Vagina (tissue), 2 donors: Measurements from ENCODE around the gene TATDN2. TPM values are rescaled to one million over a fixed set of nuclear protein-coding genes. Genes with fewer than 3 reads are reported as not detected.

Source experiments
- DNase-seq, 2 donors: peaks; one replicate each; pipeline ENCODE4 v3.0.0-alpha.2; 2017; ENCODE audit errors: extremely low spot score in 2 of 2
- H3K27ac ChIP-seq: fragments of 200-600 bp; sonication (generic); one replicate; pipeline ENCODE4 v1.5.1; 2019
- H3K27me3 ChIP-seq: fragments of 200-600 bp; sonication (generic); one replicate; pipeline ENCODE4 v1.5.1; 2019
- H3K36me3 ChIP-seq, 2 donors: fragments of 200-600 bp; sonication (generic); one replicate each; pipeline ENCODE4 v1.5.1; 2017 to 2019
- H3K4me1 ChIP-seq: fragments of 200-600 bp; sonication (generic); one replicate; pipeline ENCODE4 v1.5.1; 2019
- H3K4me3 ChIP-seq, 2 donors: fragments of 200-600 bp; sonication (generic); 1 replicate in 1 of 2; 2 replicates in 1 of 2; pipeline ENCODE4 v1.5.1; 2016 to 2019
- H3K9me3 ChIP-seq: fragments of 200-600 bp; sonication (generic); one replicate; pipeline ENCODE4 v1.5.1; 2019
- POLR2A ChIP-seq, 2 donors: fragments of 450-650 bp; IDR thresholded peaks; one replicate each; pipeline ENCODE4 v1.6.1; 2017; ENCODE audit warnings: antibody characterized with exemption in 2 of 2, mild to moderate bottlenecking in 2 of 2, moderate library complexity in 2 of 2
- POLR2AphosphoS5 ChIP-seq, 2 donors: sonication (generic); formaldehyde crosslinking; IDR thresholded peaks; one replicate each; pipeline ENCODE4 v1.9.0; 2017; ENCODE audit warnings: antibody characterized with exemption in 2 of 2, mild to moderate bottlenecking in 2 of 2, low read depth in 1 of 2; ENCODE audit not compliant: insufficient read depth in 1 of 2
- intact Hi-C: fragments of 100-400 bp; cut with DNase I; formaldehyde crosslinking; loops from one replicate; pipeline ENCODE4 v1.15.1; 2023
- total RNA-seq: library from RNA; depleted of rRNA; stranded (reverse); fragments of >200 nt; gene quantifications from one replicate; pipeline ENCODE4 v1.2.3, GENCODE V29; 2016
- TF ChIP-seq, protein P1 (sequence below), 3 experiments: fragments of 450-650 bp in 2 of 3; fragments of 200-600 bp in 1 of 3; sonication (generic) in 1 of 3; IDR thresholded peaks; one replicate each; pipeline ENCODE4 v1.5.1; 2017 to 2019; ENCODE audit warnings: antibody characterized with exemption in 3 of 3, mild to moderate bottlenecking in 2 of 3, moderate library complexity in 2 of 3

The TATDN2 gene
- total RNA-seq, 1 donor from 2014 or later, result 34.4 TPM

DNA sequence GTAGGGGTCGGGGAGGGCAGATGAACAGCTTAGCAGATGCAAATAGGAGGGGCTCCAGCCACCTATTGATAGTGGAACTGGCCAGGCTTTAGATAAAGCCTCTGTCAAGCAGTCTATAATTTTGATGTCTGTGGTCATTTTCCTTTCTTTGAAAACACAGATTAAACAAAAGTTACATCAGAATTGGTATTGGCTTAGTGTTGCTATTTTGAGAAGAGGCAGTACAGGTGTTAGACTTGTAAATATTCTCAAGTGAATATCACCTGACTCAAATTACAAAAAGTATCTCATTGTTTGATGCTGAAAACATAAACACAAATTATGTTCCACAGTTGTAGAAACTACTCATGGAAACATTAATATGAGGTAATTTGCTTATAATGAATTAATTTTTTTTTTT lies 26.3 kb downstream of the TATDN2 start:
- Histone ChIP-seq H3K9me3 (no peaks in the 10 kb centered on the region), H3K27me3 (no peaks in the 10 kb centered on the region), H3K4me1 (peaks cover 21% of the 10 kb centered on the region), H3K4me3 (no peak overlapping the region), H3K27ac (no peak overlapping the region), H3K36me3 (peaks cover 0 to 54% of the 10 kb centered on the region in 2 donors)
- no peak for DNase-seq
- TF ChIP-seq, protein P1, sequence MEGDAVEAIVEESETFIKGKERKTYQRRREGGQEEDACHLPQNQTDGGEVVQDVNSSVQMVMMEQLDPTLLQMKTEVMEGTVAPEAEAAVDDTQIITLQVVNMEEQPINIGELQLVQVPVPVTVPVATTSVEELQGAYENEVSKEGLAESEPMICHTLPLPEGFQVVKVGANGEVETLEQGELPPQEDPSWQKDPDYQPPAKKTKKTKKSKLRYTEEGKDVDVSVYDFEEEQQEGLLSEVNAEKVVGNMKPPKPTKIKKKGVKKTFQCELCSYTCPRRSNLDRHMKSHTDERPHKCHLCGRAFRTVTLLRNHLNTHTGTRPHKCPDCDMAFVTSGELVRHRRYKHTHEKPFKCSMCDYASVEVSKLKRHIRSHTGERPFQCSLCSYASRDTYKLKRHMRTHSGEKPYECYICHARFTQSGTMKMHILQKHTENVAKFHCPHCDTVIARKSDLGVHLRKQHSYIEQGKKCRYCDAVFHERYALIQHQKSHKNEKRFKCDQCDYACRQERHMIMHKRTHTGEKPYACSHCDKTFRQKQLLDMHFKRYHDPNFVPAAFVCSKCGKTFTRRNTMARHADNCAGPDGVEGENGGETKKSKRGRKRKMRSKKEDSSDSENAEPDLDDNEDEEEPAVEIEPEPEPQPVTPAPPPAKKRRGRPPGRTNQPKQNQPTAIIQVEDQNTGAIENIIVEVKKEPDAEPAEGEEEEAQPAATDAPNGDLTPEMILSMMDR (IDR thresholded peaks at IDR 0.05), result no peak
- TF ChIP-seq POLR2A (IDR thresholded peaks at IDR 0.05) (no peak), POLR2AphosphoS5 (IDR thresholded peaks at IDR 0.05; ENCODE audit: insufficient read depth in 1 of 2, low read depth in 1 of 2) (no peak)
- intact Hi-C loops, result no loop called here

DNA sequence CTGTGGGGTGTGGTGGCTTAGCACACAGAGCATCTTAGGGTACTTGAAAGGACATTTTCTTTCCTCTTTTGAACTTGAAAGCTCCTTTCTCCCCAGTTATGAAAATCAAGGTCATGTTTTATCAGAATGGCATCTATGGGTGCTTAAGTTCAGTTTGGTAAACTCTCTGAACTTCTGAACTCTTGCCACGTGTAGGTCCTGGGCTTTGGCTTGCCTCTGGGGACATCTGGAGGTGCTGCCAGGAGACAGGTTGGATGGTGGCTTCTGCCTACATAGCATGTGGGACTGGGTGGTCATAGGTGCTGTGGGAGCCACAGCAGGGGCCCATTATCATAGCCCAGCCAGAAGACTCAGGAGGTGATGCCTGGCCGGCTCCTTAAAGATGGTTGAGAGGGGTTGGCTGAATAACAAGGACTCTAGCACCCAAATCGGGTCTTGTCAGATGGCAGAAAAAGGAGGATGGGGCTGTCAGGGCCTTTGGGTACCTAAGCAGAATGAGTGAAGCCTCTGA lies 28.9 kb downstream of the TATDN2 start:
- intact Hi-C loops, result no loop called here
- Histone ChIP-seq H3K9me3 (no peaks in the 10 kb centered on the region), H3K27ac (no peak overlapping the region), H3K36me3 (peaks cover 0 to 48% of the 10 kb centered on the region in 2 donors), H3K4me1 (peaks cover 20% of the 10 kb centered on the region), H3K4me3 (no peak overlapping the region), H3K27me3 (no peaks in the 10 kb centered on the region)
- TF ChIP-seq POLR2A (IDR thresholded peaks at IDR 0.05) (no peak), POLR2AphosphoS5 (IDR thresholded peaks at IDR 0.05; ENCODE audit: insufficient read depth in 1 of 2, low read depth in 1 of 2) (no peak)
- TF ChIP-seq, protein P1 (IDR thresholded peaks at IDR 0.05), result no peak
- no peak for DNase-seq

DNA sequence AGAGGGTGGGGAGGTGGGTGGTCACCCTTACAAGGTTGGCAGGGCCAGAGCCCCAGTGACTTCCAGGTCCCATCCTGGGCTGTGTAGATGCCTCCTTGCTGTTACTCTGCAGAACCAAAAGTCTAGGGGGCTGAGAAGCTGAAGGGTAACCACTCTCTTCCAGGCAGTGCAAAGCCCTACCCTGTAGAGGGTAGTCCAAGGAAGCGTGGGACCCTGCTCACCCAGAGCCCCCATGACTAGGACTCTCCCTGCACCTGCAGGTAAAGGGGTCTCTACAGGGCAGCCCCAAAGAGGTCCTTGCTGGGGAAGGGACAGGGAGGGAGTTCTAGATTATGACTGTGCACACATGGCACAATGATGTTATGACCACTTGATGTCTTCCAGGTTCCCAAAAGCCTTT lies 30.2 kb downstream of the TATDN2 start:
- Histone ChIP-seq H3K9me3 (no peaks in the 10 kb centered on the region), H3K27me3 (no peaks in the 10 kb centered on the region), H3K36me3 (peaks cover 0 to 49% of the 10 kb centered on the region in 2 donors), H3K4me3 (no peak overlapping the region), H3K4me1 (peaks cover 12% of the 10 kb centered on the region), H3K27ac (no peak overlapping the region)
- DNase-seq, result no peak
- intact Hi-C loops, result no loop called here
- TF ChIP-seq, protein P1 (IDR thresholded peaks at IDR 0.05), result no peak
- TF ChIP-seq POLR2A (IDR thresholded peaks at IDR 0.05), result no peak
- no peak for TF ChIP-seq POLR2AphosphoS5 (IDR thresholded peaks at IDR 0.05; ENCODE audit: insufficient read depth in 1 of 2, low read depth in 1 of 2)

DNA sequence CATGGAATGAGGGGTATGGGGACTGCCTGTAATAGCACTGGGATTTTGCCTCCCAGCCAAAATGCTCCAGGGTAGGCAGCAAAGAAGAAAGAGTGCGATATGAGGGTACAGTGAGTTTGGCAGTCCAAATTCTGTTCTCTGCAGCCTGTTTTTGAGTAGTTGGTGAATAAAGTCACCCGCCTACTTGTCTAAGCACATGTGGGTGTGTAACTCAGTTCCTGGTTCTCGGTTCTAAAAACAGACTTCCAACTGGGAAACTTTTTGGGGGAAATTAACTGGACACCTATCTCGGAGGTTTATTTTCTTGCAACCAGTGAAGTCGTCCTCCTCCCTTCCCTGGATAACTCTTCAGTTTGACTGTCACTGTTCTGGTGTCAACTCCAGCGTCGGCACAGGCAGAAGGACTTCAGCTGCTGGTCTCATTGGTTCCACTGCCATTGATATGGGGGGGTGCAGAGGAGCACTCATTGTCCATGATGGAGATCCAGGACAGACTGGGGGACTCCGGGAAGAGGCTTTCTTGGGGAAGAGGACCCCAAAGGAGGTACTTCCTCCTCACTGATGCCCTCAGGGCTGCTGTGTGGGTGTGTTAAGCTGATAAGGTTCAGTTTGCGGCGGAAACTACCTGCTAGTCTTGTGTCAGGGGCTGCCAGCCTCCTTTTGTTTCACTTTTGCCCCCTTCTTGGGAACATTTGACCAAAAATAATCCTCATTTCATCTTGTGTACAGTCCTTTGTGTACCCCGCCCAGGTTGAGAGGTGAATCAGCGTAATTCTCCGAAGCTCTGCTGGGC lies 31.3 kb downstream of the TATDN2 start:
- Histone ChIP-seq H3K27me3 (no peaks in the 10 kb centered on the region), H3K36me3 (peaks cover 0 to 51% of the 10 kb centered on the region in 2 donors), H3K9me3 (no peaks in the 10 kb centered on the region), H3K4me1 (peaks cover 2% of the 10 kb centered on the region), H3K4me3 (no peak overlapping the region), H3K27ac (no peak overlapping the region)
- no peak for DNase-seq
- intact Hi-C loops, result no loop called here
- TF ChIP-seq, protein P1 (IDR thresholded peaks at IDR 0.05), result no peak
- TF ChIP-seq POLR2AphosphoS5 (IDR thresholded peaks at IDR 0.05; ENCODE audit: insufficient read depth in 1 of 2, low read depth in 1 of 2) (no peak), POLR2A (IDR thresholded peaks at IDR 0.05) (no peak)

DNA sequence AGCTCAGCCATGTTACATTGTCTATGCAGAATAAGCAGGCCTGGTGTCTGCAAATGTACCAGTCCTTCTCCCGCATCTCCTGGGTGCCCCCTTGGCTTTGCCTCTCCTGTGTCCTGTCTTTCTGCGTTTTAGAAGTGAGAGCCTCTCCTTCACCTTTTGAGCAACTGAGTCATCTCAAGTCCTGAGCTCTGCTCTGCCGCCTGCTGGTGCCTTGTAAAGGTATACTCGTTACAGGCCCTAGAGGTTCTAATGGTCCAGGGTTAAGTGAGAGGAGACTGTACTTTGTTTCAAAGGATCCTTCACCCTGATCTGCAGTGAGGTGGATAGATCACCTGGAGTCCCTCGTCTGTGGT lies 31.9 kb downstream of the TATDN2 start:
- Histone ChIP-seq H3K9me3 (no peaks in the 10 kb centered on the region), H3K4me1 (no peaks in the 10 kb centered on the region), H3K27ac (no peak overlapping the region), H3K36me3 (peaks cover 0 to 56% of the 10 kb centered on the region in 2 donors), H3K27me3 (no peaks in the 10 kb centered on the region), H3K4me3 (no peak overlapping the region)
- no peak for DNase-seq
- no peak for TF ChIP-seq POLR2AphosphoS5 (IDR thresholded peaks at IDR 0.05; ENCODE audit: insufficient read depth in 1 of 2, low read depth in 1 of 2)
- no peak for TF ChIP-seq POLR2A (IDR thresholded peaks at IDR 0.05)
- TF ChIP-seq, protein P1 (IDR thresholded peaks at IDR 0.05), result no peak
- intact Hi-C loops, result no loop called here
